GM18909 (cell line): ENCODE results near the gene PDP2.

Experiments used
- ATAC-seq: cut with Tn5 transposase; IDR thresholded peaks from one replicate; pipeline ENCODE4 v1.9.1; 2021; ENCODE audit warnings: mild to moderate bottlenecking; ENCODE audit not compliant: unreplicated experiment, poor library complexity

Gene PDP2

GRCh38 chr16:66932076-66932475, 51.8 kb downstream of the PDP2 start:
- ATAC-seq, result no peak

- ATAC-seq, result peak; percentile 6
Observed at GRCh38 chr16:66933776-66934137, 53.4 kb downstream of the PDP2 start.

- peak; percentile 71 for ATAC-seq
Observed at GRCh38 chr16:66934138-66934838, 54.0 kb downstream of the PDP2 start, which contains the start of gene CIAO2B. Gene CIAO2B (minus strand): TSS chr16:66934402. CDS start chr16:66934364, 38 bp downstream.

- peak; percentile 8 for ATAC-seq
Observed at GRCh38 chr16:66934839-66935313, 54.6 kb downstream of the PDP2 start.

- ATAC-seq, result no peak
Observed at GRCh38 chr16:66935314-66936011, 55.1 kb downstream of the PDP2 start, which contains the start of gene CES2. Gene CES2 (plus strand): TSS chr16:66935516. CDS start chr16:66935636, 120 bp downstream.

GRCh38 chr16:66936462-66936861, 56.1 kb downstream of the PDP2 start:
- ATAC-seq, result no peak

- ATAC-seq, result no peak
Observed at GRCh38 chr16:66936889-66937554, 56.7 kb downstream of the PDP2 start.

- ATAC-seq, result no peak
Observed at GRCh38 chr16:66937725-66938337, 57.5 kb downstream of the PDP2 start.

- no peak for ATAC-seq
Observed at GRCh38 chr16:66939366-66939765, 59.1 kb downstream of the PDP2 start.

GRCh38 chr16:66940236-66940635, 59.9 kb downstream of the PDP2 start:
- no peak for ATAC-seq
